ENCODE measurements around the gene HSP90B1. TPM values are rescaled to one million over a fixed set of nuclear protein-coding genes. Genes with fewer than 3 reads are reported as not detected.

Gene HSP90B1
- total RNA-seq, 1 experiment from 2014 or later = 476 TPM

DNA sequence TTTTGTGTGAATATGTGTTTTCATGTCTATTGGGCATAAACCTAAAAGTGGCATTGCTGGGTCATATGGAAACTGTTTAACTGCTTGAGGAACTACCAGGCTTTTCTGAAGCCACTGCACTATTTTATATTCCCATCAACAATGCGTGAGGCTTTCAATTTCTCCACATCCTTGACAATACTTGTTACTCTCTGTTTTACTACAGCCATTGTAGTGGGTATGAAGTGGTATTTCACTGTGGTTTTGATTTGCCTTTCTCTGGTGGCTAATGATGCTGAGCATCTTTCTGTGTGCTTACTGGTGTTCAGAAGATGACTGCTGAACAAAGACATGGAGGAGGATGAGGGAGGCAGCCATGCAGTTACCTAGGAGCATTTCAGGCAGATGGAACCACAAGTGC is 22.3 kb downstream of the HSP90B1 start:
- Histone ChIP-seq H3K4me3 (ENCODE audit: low read length) (no peak overlapping the region), H4K20me1 (ENCODE audit: low read length) (no peaks in the 10 kb centered on the region), H3K9me3 (ENCODE audit: low read length) (no peaks in the 10 kb centered on the region), H3K4me1 (ENCODE audit: insufficient read depth, low read length) (peaks cover 15% of the 10 kb centered on the region), H3K9me2 (replicated peaks; ENCODE audit: low read length) (no peaks in the 10 kb centered on the region), H3K36me3 (ENCODE audit: low read depth, low read length) (peaks cover 63% of the 10 kb centered on the region), H2AFZ (ENCODE audit: low read length) (no peak overlapping the region), H3K27ac (ENCODE audit: low read length) (no peak overlapping the region), H3F3A (ENCODE audit: low read length, unreplicated experiment) (peaks cover 23% of the 10 kb centered on the region), H3K9ac (ENCODE audit: low read length) (no peak overlapping the region), H3K79me2 (ENCODE audit: low read length) (peaks cover 39% of the 10 kb centered on the region), H3K27me3 (ENCODE audit: low read length) (no peaks in the 10 kb centered on the region), H3K4me2 (ENCODE audit: low read length) (no peak overlapping the region)
- no peak for TF ChIP-seq EZH2phosphoT487 (IDR thresholded peaks at IDR 0.05; ENCODE audit: borderline replicate concordance, low read length)
- no peak for TF ChIP-seq EZH2 (IDR thresholded peaks at IDR 0.05; ENCODE audit: low read length, unreplicated experiment)
- BruUV-seq (replicated peaks) = no TSS peak
- intact Hi-C loops (cut with micrococcal nuclease) = loop anchor here (10.0 kb wide), 1 partner anchor 332 kb away; no protein-coding TSS in a partner anchor
- ChIA-PET POLR2A (ENCODE audit: unreplicated experiment) (no interaction called here), CTCF (no interaction called here)
- ATAC-seq = no peak
- DNase-seq = no peak

GRCh38 chr12:103955811-103956508 is 25.8 kb downstream of the HSP90B1 start:
- Histone ChIP-seq H3K79me2 (ENCODE audit: low read length) (peaks cover 39% of the 10 kb centered on the region), H3K27ac (ENCODE audit: low read length) (peak overlapping the region; percentile 91), H3K4me2 (ENCODE audit: low read length) (peak overlapping the region; percentile 82), H3K4me3 (ENCODE audit: low read length) (peak overlapping the region; percentile 74), H3K9ac (ENCODE audit: low read length) (peak overlapping the region; percentile 84), H2AFZ (ENCODE audit: low read length) (peak overlapping the region; percentile 97), H3K9me2 (replicated peaks; ENCODE audit: low read length) (no peaks in the 10 kb centered on the region), H3F3A (ENCODE audit: low read length, unreplicated experiment) (peaks cover 6% of the 10 kb centered on the region), H3K9me3 (ENCODE audit: low read length) (no peaks in the 10 kb centered on the region), H3K4me1 (ENCODE audit: insufficient read depth, low read length) (peaks cover 24% of the 10 kb centered on the region), H4K20me1 (ENCODE audit: low read length) (no peaks in the 10 kb centered on the region), H3K36me3 (ENCODE audit: low read depth, low read length) (peaks cover 31% of the 10 kb centered on the region), H3K27me3 (ENCODE audit: low read length) (no peaks in the 10 kb centered on the region)
- no peak for DNase-seq
- TF ChIP-seq CTCF (conservative IDR thresholded peaks at IDR 0.05; ENCODE audit: low read depth, low read length) (no peak), EZH2 (IDR thresholded peaks at IDR 0.05; ENCODE audit: low read length, unreplicated experiment) (no peak), EZH2phosphoT487 (IDR thresholded peaks at IDR 0.05; ENCODE audit: borderline replicate concordance, low read length) (no peak)
- ChIA-PET POLR2A (ENCODE audit: unreplicated experiment) (interaction anchor here (0.5 to 1.0 kb wide), 4 partner anchors 9 to 330 kb away, joined by 3 to 4 read pairs (median 4); no protein-coding TSS in a partner anchor), CTCF (no interaction called here)
- peak; percentile 14 for ATAC-seq
- BruUV-seq (replicated peaks) = no TSS peak
- intact Hi-C loops (cut with micrococcal nuclease) = loop anchor here (5.0 to 10.0 kb wide), 2 partner anchors 74 to 329 kb away; no protein-coding TSS in a partner anchor

GRCh38 chr12:103956509-103957027 is 26.4 kb downstream of the HSP90B1 start:
- intact Hi-C loops (cut with micrococcal nuclease) = loop anchor here (1.0 to 10.0 kb wide), 4 partner anchors 9 to 328 kb away; partner anchors contain the start of genes HSP90B1 and TDG
- Histone ChIP-seq H2AFZ (ENCODE audit: low read length) (peak overlapping the region; percentile 97), H3K9me2 (replicated peaks; ENCODE audit: low read length) (no peaks in the 10 kb centered on the region), H3K79me2 (ENCODE audit: low read length) (peaks cover 39% of the 10 kb centered on the region), H3K4me1 (ENCODE audit: insufficient read depth, low read length) (peaks cover 24% of the 10 kb centered on the region), H3K27me3 (ENCODE audit: low read length) (no peaks in the 10 kb centered on the region), H3F3A (ENCODE audit: low read length, unreplicated experiment) (peaks cover under 1% of the 10 kb centered on the region), H3K9me3 (ENCODE audit: low read length) (no peaks in the 10 kb centered on the region), H4K20me1 (ENCODE audit: low read length) (no peaks in the 10 kb centered on the region), H3K4me2 (ENCODE audit: low read length) (peak overlapping the region; percentile 82), H3K9ac (ENCODE audit: low read length) (peak overlapping the region; percentile 84), H3K36me3 (ENCODE audit: low read depth, low read length) (peaks cover 26% of the 10 kb centered on the region), H3K4me3 (ENCODE audit: low read length) (peak overlapping the region; percentile 74), H3K27ac (ENCODE audit: low read length) (peak overlapping the region; percentile 91)
- ATAC-seq (peak; percentile 41), DNase-seq (peak; percentile 34)
- POLR2A ChIA-PET (ENCODE audit: unreplicated experiment) = interaction anchor here (0.5 to 1.0 kb wide), 4 partner anchors 9 to 329 kb away, joined by 3 to 4 read pairs (median 3); no protein-coding TSS in a partner anchor
- CTCF ChIA-PET = no interaction called here
- BruUV-seq (replicated peaks) = TSS peak; percentile 50
- TF ChIP-seq EZH2 (IDR thresholded peaks at IDR 0.05; ENCODE audit: low read length, unreplicated experiment) (no peak), EZH2phosphoT487 (IDR thresholded peaks at IDR 0.05; ENCODE audit: borderline replicate concordance, low read length) (no peak), CTCF (conservative IDR thresholded peaks at IDR 0.05; ENCODE audit: low read depth, low read length) (no peak)

Measured in PC-3 (cell line).